Gastrocnemius medialis (tissue), 4 donors: ENCODE measurements around the gene RASGRP3.

Source experiments
- CTCF ChIP-seq, 5 experiments: fragments of 450-650 bp in 3 of 5; fragments of 200-600 bp in 2 of 5; sonication (generic) in 2 of 5; IDR thresholded peaks in 4 of 5; conservative IDR thresholded peaks in 1 of 5; 1 replicate in 4 of 5; 2 replicates in 1 of 5; pipeline ENCODE4 v1.5.1; 2016 to 2019; ENCODE audit warnings: antibody characterized with exemption in 5 of 5, mild to moderate bottlenecking in 3 of 5, moderate library complexity in 3 of 5
- POLR2A ChIP-seq, 2 donors: fragments of 450-650 bp; IDR thresholded peaks; one replicate each; pipeline ENCODE4 v1.6.1; 2017; ENCODE audit warnings: antibody characterized with exemption in 2 of 2, mild to moderate bottlenecking in 2 of 2, moderate library complexity in 2 of 2

GRCh38 chr2:33606100-33606499, 129.7 kb downstream of the RASGRP3 start:
- TF ChIP-seq CTCF (IDR thresholded peaks at IDR 0.05 in 4 of 5, conservative IDR thresholded peaks at IDR 0.05 in 1 of 5): no peak
- no peak for TF ChIP-seq POLR2A (IDR thresholded peaks at IDR 0.05)
